Right atrium auricular region (tissue), 2 donors: ENCODE results near the gene LPO. TPM values are rescaled to one million over a fixed set of nuclear protein-coding genes. Genes with fewer than 3 reads are reported as not detected.

Source experiments
- DNase-seq: peaks from one replicate; pipeline ENCODE4 v3.0.0-alpha.2; 2019; ENCODE audit warnings: low spot score
- H3K27ac ChIP-seq, 2 donors: fragments of 200-600 bp; sonication (generic); 1 replicate in 1 of 2; 2 replicates in 1 of 2; pipeline ENCODE4 v1.5.1; 2016 to 2019
- H3K27me3 ChIP-seq, 2 donors: fragments of 200-600 bp; sonication (generic); one replicate each; pipeline versions ENCODE4 v1.5.1 to v1.6.0; 2017 to 2019
- H3K36me3 ChIP-seq: fragments of 200-600 bp; sonication (generic); one replicate; pipeline ENCODE4 v1.5.1; 2016
- H3K4me1 ChIP-seq, 2 donors: fragments of 200-600 bp; sonication (generic); one replicate each; pipeline versions ENCODE4 v1.5.1 to v1.6.0; 2017 to 2019
- H3K4me3 ChIP-seq, 2 donors: fragments of 200-600 bp; sonication (generic); 1 replicate in 1 of 2; 2 replicates in 1 of 2; pipeline ENCODE4 v1.5.1; 2017 to 2019; ENCODE audit warnings: mild to moderate bottlenecking in 1 of 2, moderate library complexity in 1 of 2
- H3K9me3 ChIP-seq, 2 donors: fragments of 200-600 bp; sonication (generic); one replicate each; pipeline ENCODE4 v1.5.1; 2019
- total RNA-seq, 2 donors: library from RNA; depleted of rRNA; stranded (reverse); fragments of >200 nt; gene quantifications; one replicate each; pipeline ENCODE4 v1.1.0, GENCODE V29; 2016
- TF ChIP-seq, protein P1 (sequence below), 2 donors: fragments of 200-600 bp; sonication (generic); IDR thresholded peaks; one replicate each; pipeline ENCODE4 v1.5.1; 2019; ENCODE audit warnings: antibody characterized with exemption in 2 of 2

LPO gene
- total RNA-seq, 2 donors from 2014 or later, result not detected

- no peaks in the 10 kb centered on the region for H3K9me3 ChIP-seq
- H3K27me3 ChIP-seq, result no peaks in the 10 kb centered on the region
- TF ChIP-seq, protein P1, sequence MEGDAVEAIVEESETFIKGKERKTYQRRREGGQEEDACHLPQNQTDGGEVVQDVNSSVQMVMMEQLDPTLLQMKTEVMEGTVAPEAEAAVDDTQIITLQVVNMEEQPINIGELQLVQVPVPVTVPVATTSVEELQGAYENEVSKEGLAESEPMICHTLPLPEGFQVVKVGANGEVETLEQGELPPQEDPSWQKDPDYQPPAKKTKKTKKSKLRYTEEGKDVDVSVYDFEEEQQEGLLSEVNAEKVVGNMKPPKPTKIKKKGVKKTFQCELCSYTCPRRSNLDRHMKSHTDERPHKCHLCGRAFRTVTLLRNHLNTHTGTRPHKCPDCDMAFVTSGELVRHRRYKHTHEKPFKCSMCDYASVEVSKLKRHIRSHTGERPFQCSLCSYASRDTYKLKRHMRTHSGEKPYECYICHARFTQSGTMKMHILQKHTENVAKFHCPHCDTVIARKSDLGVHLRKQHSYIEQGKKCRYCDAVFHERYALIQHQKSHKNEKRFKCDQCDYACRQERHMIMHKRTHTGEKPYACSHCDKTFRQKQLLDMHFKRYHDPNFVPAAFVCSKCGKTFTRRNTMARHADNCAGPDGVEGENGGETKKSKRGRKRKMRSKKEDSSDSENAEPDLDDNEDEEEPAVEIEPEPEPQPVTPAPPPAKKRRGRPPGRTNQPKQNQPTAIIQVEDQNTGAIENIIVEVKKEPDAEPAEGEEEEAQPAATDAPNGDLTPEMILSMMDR (IDR thresholded peaks at IDR 0.05), result peak; percentile 74 to 75
- peak; percentile 96 for DNase-seq
- peaks cover 5% of the 10 kb centered on the region for H3K36me3 ChIP-seq
- H3K4me3 ChIP-seq, result peak within 1 kb of the TSS; percentile 84 to 96
- peak within 1 kb of the TSS; percentile 68 for H3K27ac ChIP-seq
- H3K4me1 ChIP-seq, result peaks cover 0 to 8% of the 10 kb centered on the region in 2 donors
Measured at GRCh38 chr17:58219007-58219788, 19.2 kb upstream of the LPO start, which contains the start of gene MKS1. MKS1 (minus strand) TSS chr17:58219255; CDS start chr17:58219230, 25 bp downstream.

DNA sequence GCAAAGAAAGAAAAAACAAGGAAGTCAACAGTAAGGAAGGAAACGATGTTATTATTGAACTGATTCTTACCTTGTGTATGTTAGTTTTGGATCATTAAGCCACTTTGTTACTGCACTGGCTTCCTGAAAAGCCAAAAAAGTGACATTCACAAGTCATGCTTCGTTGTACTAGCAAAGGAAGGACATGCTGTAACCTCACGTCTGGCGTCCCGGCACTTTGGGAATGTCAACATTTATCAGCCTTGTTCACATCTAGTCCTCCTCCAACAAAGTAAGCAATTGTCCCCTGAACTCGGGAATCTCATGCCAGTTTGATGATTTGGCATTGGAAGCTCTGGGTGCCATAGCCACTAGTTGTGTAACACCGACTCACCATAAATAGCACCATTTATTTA, 18.6 kb upstream of the LPO start:
- H3K9me3 ChIP-seq, result no peaks in the 10 kb centered on the region
- TF ChIP-seq, protein P1 (IDR thresholded peaks at IDR 0.05), result no peak
- H3K27me3 ChIP-seq, result no peaks in the 10 kb centered on the region
- H3K27ac ChIP-seq, result peak overlapping the region; percentile 68
- H3K4me1 ChIP-seq, result peaks cover 0 to 8% of the 10 kb centered on the region in 2 donors
- peaks cover 5% of the 10 kb centered on the region for H3K36me3 ChIP-seq
- H3K4me3 ChIP-seq, result peak overlapping the region; percentile 84 to 96
- DNase-seq, result no peak

DNA sequence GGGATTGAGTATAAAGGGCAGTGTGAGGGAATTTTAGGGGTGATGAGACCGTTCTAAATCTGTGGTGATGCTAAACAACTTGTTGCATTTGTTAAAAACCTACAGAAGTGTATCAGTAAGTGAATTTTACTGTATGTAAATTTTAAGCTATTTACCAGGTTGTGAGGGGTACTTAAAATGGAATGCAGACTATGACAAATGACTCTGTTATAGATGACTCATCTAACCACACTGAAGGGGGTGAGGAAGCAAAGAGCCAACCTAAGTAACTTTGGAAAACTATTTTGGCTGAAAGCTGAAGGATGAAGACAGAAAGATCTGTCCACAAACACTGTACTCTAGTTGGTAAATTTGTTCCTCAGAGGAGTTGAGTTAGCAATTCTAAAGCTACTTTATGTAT, 14.1 kb upstream of the LPO start:
- Histone ChIP-seq H3K9me3 (no peaks in the 10 kb centered on the region), H3K27me3 (no peaks in the 10 kb centered on the region), H3K4me3 (no peak overlapping the region), H3K27ac (no peak overlapping the region), H3K36me3 (no peaks in the 10 kb centered on the region), H3K4me1 (peaks cover 0 to 8% of the 10 kb centered on the region in 2 donors)
- TF ChIP-seq, protein P1 (IDR thresholded peaks at IDR 0.05), result no peak
- no peak for DNase-seq

GRCh38 chr17:58227733-58228132, 10.7 kb upstream of the LPO start:
- no peaks in the 10 kb centered on the region for H3K27me3 ChIP-seq
- TF ChIP-seq, protein P1 (IDR thresholded peaks at IDR 0.05), result no peak
- no peak for DNase-seq
- H3K9me3 ChIP-seq, result no peaks in the 10 kb centered on the region
- H3K27ac ChIP-seq, result no peak overlapping the region
- H3K4me3 ChIP-seq, result no peak overlapping the region
- no peaks in the 10 kb centered on the region for H3K4me1 ChIP-seq
- H3K36me3 ChIP-seq, result no peaks in the 10 kb centered on the region

DNA sequence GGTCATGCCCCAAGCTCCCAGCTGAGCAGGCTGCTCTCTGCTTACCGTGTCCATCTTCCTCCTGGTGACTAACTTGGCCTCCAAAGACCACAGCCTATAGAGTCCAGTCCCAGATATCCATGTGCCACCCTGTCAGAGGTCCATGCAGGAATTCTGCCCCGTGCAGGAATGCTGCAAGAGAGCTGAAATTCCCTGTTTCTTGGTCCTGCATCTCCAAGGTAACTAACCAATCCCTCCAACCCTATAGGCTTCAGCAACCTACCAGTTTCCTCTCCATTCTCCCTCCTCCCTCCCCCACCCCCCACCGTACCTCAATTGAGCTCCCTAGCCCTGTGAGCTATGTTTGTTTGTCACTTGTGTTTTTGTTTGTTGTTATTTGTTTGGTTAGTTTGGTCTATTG, 9.7 kb upstream of the LPO start:
- H3K36me3 ChIP-seq, result no peaks in the 10 kb centered on the region

More for the DNA sequence above, 9.7 kb upstream of the LPO start:
- Histone ChIP-seq H3K27me3 (no peaks in the 10 kb centered on the region), H3K27ac (no peak overlapping the region), H3K4me1 (no peaks in the 10 kb centered on the region), H3K4me3 (no peak overlapping the region), H3K9me3 (no peaks in the 10 kb centered on the region)
- TF ChIP-seq, protein P1 (IDR thresholded peaks at IDR 0.05), result no peak
- DNase-seq, result no peak
